DOHH2 (cell line): ENCODE measurements around the gene FAIM.
"Not testable (repeated sequence)": the region's sequence is repeated elsewhere in the genome, so short reads cannot be mapped to it uniquely, and the experiment has no call there.

Source experiments
- H3F3A ChIP-seq: fragments of 200-600 bp; sonication (generic), shearing (Covaris generic); 2 replicates; pipeline ENCODE4 v1.6.0; 2016; ENCODE audit warnings: antibody characterized with exemption, mild to moderate bottlenecking; ENCODE audit not compliant: control insufficient read depth, insufficient read depth
- H3K27ac ChIP-seq: fragments of 200-600 bp; sonication (generic); 2 replicates; pipeline ENCODE4 v1.5.1; 2014; ENCODE audit warnings: low read depth, mild to moderate bottlenecking, low read length, moderate library complexity
- H3K27me3 ChIP-seq: fragments of 200-600 bp; sonication (generic); 2 replicates; pipeline ENCODE4 v1.6.1; 2014; ENCODE audit warnings: mild to moderate bottlenecking, low read length, mixed read lengths; ENCODE audit not compliant: control insufficient read depth
- H3K36me3 ChIP-seq: fragments of 200-600 bp; sonication (generic); 2 replicates; pipeline ENCODE4 v1.6.1; 2014; ENCODE audit warnings: mild to moderate bottlenecking, low read length, moderate library complexity, mixed read lengths; ENCODE audit not compliant: control insufficient read depth
- H3K4me1 ChIP-seq: fragments of 200-600 bp; sonication (generic); 2 replicates; pipeline ENCODE4 v1.6.1; 2014; ENCODE audit warnings: mild to moderate bottlenecking, low read length, mixed read lengths; ENCODE audit not compliant: control insufficient read depth
- H3K4me2 ChIP-seq: fragments of 200-600 bp; sonication (generic); 2 replicates; pipeline ENCODE4 v1.6.0; 2014; ENCODE audit warnings: mild to moderate bottlenecking, low read length, moderate library complexity
- H3K4me3 ChIP-seq: fragments of 200-600 bp; sonication (generic); 2 replicates; pipeline ENCODE4 v1.5.1; 2014; ENCODE audit warnings: mild to moderate bottlenecking, low read length, mixed read lengths
- H3K79me2 ChIP-seq: fragments of 200-600 bp; sonication (generic); 2 replicates; pipeline ENCODE4 v1.6.1; 2014; ENCODE audit warnings: mild to moderate bottlenecking, low read length, mixed read lengths; ENCODE audit not compliant: control insufficient read depth
- H3K9me2 ChIP-seq: fragments of 200-600 bp; sonication (generic); replicated peaks from 2 replicates; pipeline ENCODE4 v1.6.1; 2014; ENCODE audit warnings: mild to moderate bottlenecking, low read length, mixed read lengths; ENCODE audit not compliant: control insufficient read depth
- H3K9me3 ChIP-seq: fragments of 200-600 bp; sonication (generic); 2 replicates; pipeline ENCODE4 v1.6.1; 2014; ENCODE audit warnings: antibody characterized with exemption, low read length, mixed read lengths; ENCODE audit not compliant: control insufficient read depth, insufficient read depth
- H4K20me1 ChIP-seq: fragments of 200-600 bp; sonication (generic); 2 replicates; pipeline ENCODE4 v1.6.0; 2014; ENCODE audit warnings: low read depth, mild to moderate bottlenecking, antibody characterized with exemption, low read length, moderate library complexity; ENCODE audit not compliant: control insufficient read depth, insufficient read depth
- CTCF ChIP-seq: fragments of 200-600 bp; sonication (generic); IDR thresholded peaks from one replicate; pipeline ENCODE4 v1.5.1; 2014; ENCODE audit warnings: antibody characterized with exemption, mild to moderate bottlenecking, low read depth, low read length; ENCODE audit not compliant: poor library complexity, severe bottlenecking
- EZH2phosphoT487 ChIP-seq: fragments of 200-600 bp; sonication (generic); IDR thresholded peaks from 2 replicates; pipeline ENCODE4 v1.6.1; 2017; ENCODE audit warnings: borderline replicate concordance, mild to moderate bottlenecking, antibody characterized with exemption, low read length, moderate library complexity, mixed read lengths

Gene FAIM

GRCh38 chr3:138608322-138609135, at the start of gene FAIM:
Gene FAIM (plus strand): TSS chr3:138608771. CDS start chr3:138619727, 10,956 bp downstream.
- no peaks in the 10 kb centered on the region for H4K20me1 ChIP-seq
- H3K4me1 ChIP-seq: peaks cover 30% of the 10 kb centered on the region
- peak within 1 kb of the TSS; percentile 78 for H3K27ac ChIP-seq
- peaks cover 55% of the 10 kb centered on the region for H3K79me2 ChIP-seq
- peak within 1 kb of the TSS; percentile 89 for H3K4me3 ChIP-seq
- H3K9me3 ChIP-seq: no peaks in the 10 kb centered on the region
- peak within 1 kb of the TSS; percentile 90 for H3K4me2 ChIP-seq
- H3F3A ChIP-seq: no peaks in the 10 kb centered on the region
- no peaks in the 10 kb centered on the region for H3K27me3 ChIP-seq
- no peak for TF ChIP-seq CTCF
- TF ChIP-seq EZH2phosphoT487: no peak
- no peaks in the 10 kb centered on the region for H3K9me2 ChIP-seq
- H3K36me3 ChIP-seq: peaks cover 18% of the 10 kb centered on the region

GRCh38 chr3:138559134-138559533, 49.4 kb upstream of the FAIM start:
- Histone ChIP-seq H4K20me1 (no peaks in the 10 kb centered on the region), H3K9me2 (no peaks in the 10 kb centered on the region), H3K27ac (no peak overlapping the region), H3K36me3 (no peaks in the 10 kb centered on the region; the same call in 1 of the 2 replicates), H3K79me2 (no peaks in the 10 kb centered on the region), H3K9me3 (no peaks in the 10 kb centered on the region; the same call in 1 of the 2 replicates), H3K27me3 (no peaks in the 10 kb centered on the region), H3F3A (no peaks in the 10 kb centered on the region), H3K4me3 (no peak overlapping the region), H3K4me2 (no peak overlapping the region), H3K4me1 (no peaks in the 10 kb centered on the region)
- TF ChIP-seq EZH2phosphoT487 (no peak), CTCF (no peak)

- Histone ChIP-seq H3K79me2 (no peaks in the 10 kb centered on the region), H3K27ac (no peak overlapping the region), H4K20me1 (no peaks in the 10 kb centered on the region), H3K4me3 (no peak overlapping the region), H3K9me2 (no peaks in the 10 kb centered on the region), H3K4me2 (no peak overlapping the region), H3K27me3 (no peaks in the 10 kb centered on the region), H3K4me1 (peaks cover 5% of the 10 kb centered on the region; the same call in 1 of the 2 replicates), H3K36me3 (no peaks in the 10 kb centered on the region; the same call in 1 of the 2 replicates), H3F3A (no peaks in the 10 kb centered on the region), H3K9me3 (no peaks in the 10 kb centered on the region; the same call in 1 of the 2 replicates)
- TF ChIP-seq CTCF: no peak
- no peak for TF ChIP-seq EZH2phosphoT487
These were observed 48.1 kb upstream of the FAIM start for GRCh38 chr3:138560501-138560900.

GRCh38 chr3:138562902-138563301, 45.7 kb upstream of the FAIM start:
- H4K20me1 ChIP-seq, H3K9me3 ChIP-seq, H3K4me3 ChIP-seq, H3K4me1 ChIP-seq, H3K9me2 ChIP-seq, H3K4me2 ChIP-seq, H3F3A ChIP-seq, H3K36me3 ChIP-seq, H3K27me3 ChIP-seq, H3K79me2 ChIP-seq, H3K27ac ChIP-seq: not testable (repeated sequence)

GRCh38 chr3:138566293-138566692, 42.3 kb upstream of the FAIM start:
- H3K27me3 ChIP-seq, H4K20me1 ChIP-seq, H3F3A ChIP-seq, H3K27ac ChIP-seq, H3K9me3 ChIP-seq, H3K79me2 ChIP-seq, H3K36me3 ChIP-seq, H3K9me2 ChIP-seq, H3K4me3 ChIP-seq, H3K4me1 ChIP-seq, H3K4me2 ChIP-seq: not testable (repeated sequence)
